Sigmoid colon (tissue), 7 donors: Measurements from ENCODE around the gene ANTXRL. TPM values are rescaled to one million over a fixed set of nuclear protein-coding genes. Genes with fewer than 3 reads are reported as not detected.

Source experiments
- DNase-seq: peaks from one replicate; pipeline ENCODE4 v3.0.0-alpha.2; 2019
- H3K27ac ChIP-seq, 4 donors: fragments of 200-600 bp; sonication (generic); one replicate each; pipeline ENCODE4 v1.5.1; 2016 to 2019; ENCODE audit warnings: mild to moderate bottlenecking in 1 of 4
- H3K27me3 ChIP-seq, 3 donors: fragments of 200-600 bp; sonication (generic); one replicate each; pipeline ENCODE4 v1.5.1; 2019; ENCODE audit warnings: mild to moderate bottlenecking in 1 of 3
- H3K36me3 ChIP-seq, 4 donors: fragments of 200-600 bp; sonication (generic); one replicate each; pipeline ENCODE4 v1.5.1; 2016 to 2019
- H3K4me1 ChIP-seq, 4 donors: fragments of 200-600 bp; sonication (generic); one replicate each; pipeline ENCODE4 v1.5.1; 2017 to 2019
- H3K4me3 ChIP-seq, 4 donors: fragments of 200-600 bp; sonication (generic); one replicate each; pipeline ENCODE4 v1.5.1; 2017 to 2019; ENCODE audit warnings: mild to moderate bottlenecking in 2 of 4, moderate library complexity in 1 of 4
- H3K9me3 ChIP-seq, 4 donors: fragments of 200-600 bp in 3 of 4; sonication (generic) in 3 of 4; one replicate each; pipeline versions ENCODE4 v1.5.1 to v1.6.1; 2013 to 2019
- EP300 ChIP-seq, 4 donors: sonication (generic); formaldehyde crosslinking; IDR thresholded peaks; one replicate each; pipeline ENCODE4 v1.6.1; 2017; ENCODE audit warnings: antibody characterized with exemption in 4 of 4
- POLR2A ChIP-seq, 2 donors: fragments of 450-650 bp; IDR thresholded peaks; one replicate each; pipeline ENCODE4 v1.6.1; 2016; ENCODE audit warnings: antibody characterized with exemption in 2 of 2, mild to moderate bottlenecking in 2 of 2, moderate library complexity in 2 of 2
- POLR2AphosphoS5 ChIP-seq, 4 donors: sonication (generic); formaldehyde crosslinking; IDR thresholded peaks; one replicate each; pipeline ENCODE4 v1.6.1; 2017; ENCODE audit warnings: antibody characterized with exemption in 4 of 4
- WGBS, 2 donors: extraction: QIAGEN DNeasy Blood & Tissue Kit; methylation state at CpG; one replicate each; pipeline ENCODE4 v1.1.7; 2013; 5-methylcytosine and 5-hydroxymethylcytosine counted together
- intact Hi-C: fragments of 100-400 bp; cut with DNase I; formaldehyde crosslinking; loops from one replicate; pipeline ENCODE4 v1.15.1; 2023
- polyA plus RNA-seq, 3 donors: library from polyadenylated mRNA; stranded (reverse); fragments of 200-250 nt; gene quantifications; one replicate each; pipeline ENCODE4 v1.2.3, GENCODE V29; 2013
- total RNA-seq, 4 donors: library from RNA; depleted of rRNA; stranded (reverse); fragments of >200 nt; gene quantifications; one replicate each; pipeline ENCODE4 v1.1.0, GENCODE V29; 2016
- TF ChIP-seq, protein P1 (sequence below), 4 experiments: fragments of 450-650 bp in 3 of 4; fragments of 200-600 bp in 1 of 4; IDR thresholded peaks; one replicate each; pipeline ENCODE4 v1.5.1; 2016 to 2019; ENCODE audit warnings: antibody characterized with exemption in 4 of 4, mild to moderate bottlenecking in 3 of 4, moderate library complexity in 2 of 4
- donor health status: healthy with polysubstance abuse.
- donor health status: Bipolar disorder and iron deficiency.
- donor health status: healthy.

ANTXRL gene
- total RNA-seq, result not detected
- not detected for polyA plus RNA-seq

- H3K27me3 ChIP-seq, result no peaks in the 10 kb centered on the region
- no peaks in the 10 kb centered on the region for H3K9me3 ChIP-seq
- H3K4me1 ChIP-seq, result peaks cover 0 to 30% (median 17%) of the 10 kb centered on the region in 4 donors
- no peak for TF ChIP-seq EP300 (IDR thresholded peaks at IDR 0.05)
- TF ChIP-seq, protein P1, sequence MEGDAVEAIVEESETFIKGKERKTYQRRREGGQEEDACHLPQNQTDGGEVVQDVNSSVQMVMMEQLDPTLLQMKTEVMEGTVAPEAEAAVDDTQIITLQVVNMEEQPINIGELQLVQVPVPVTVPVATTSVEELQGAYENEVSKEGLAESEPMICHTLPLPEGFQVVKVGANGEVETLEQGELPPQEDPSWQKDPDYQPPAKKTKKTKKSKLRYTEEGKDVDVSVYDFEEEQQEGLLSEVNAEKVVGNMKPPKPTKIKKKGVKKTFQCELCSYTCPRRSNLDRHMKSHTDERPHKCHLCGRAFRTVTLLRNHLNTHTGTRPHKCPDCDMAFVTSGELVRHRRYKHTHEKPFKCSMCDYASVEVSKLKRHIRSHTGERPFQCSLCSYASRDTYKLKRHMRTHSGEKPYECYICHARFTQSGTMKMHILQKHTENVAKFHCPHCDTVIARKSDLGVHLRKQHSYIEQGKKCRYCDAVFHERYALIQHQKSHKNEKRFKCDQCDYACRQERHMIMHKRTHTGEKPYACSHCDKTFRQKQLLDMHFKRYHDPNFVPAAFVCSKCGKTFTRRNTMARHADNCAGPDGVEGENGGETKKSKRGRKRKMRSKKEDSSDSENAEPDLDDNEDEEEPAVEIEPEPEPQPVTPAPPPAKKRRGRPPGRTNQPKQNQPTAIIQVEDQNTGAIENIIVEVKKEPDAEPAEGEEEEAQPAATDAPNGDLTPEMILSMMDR (IDR thresholded peaks at IDR 0.05), result no peak
- no peak for TF ChIP-seq POLR2AphosphoS5 (IDR thresholded peaks at IDR 0.05)
- intact Hi-C loops, result no loop called here
- no peak within 1 kb of the TSS for H3K4me3 ChIP-seq
- no peaks in the 10 kb centered on the region for H3K36me3 ChIP-seq
- no peak within 1 kb of the TSS for H3K27ac ChIP-seq
- peak; percentile 37 for DNase-seq
- 93 to 95% methylated on average over 8 of the region's 8 CpGs for WGBS, 2 donors
Measured at GRCh38 chr10:46286991-46287693, at the start of gene ANTXRL. ANTXRL (plus strand) TSS chr10:46286997; CDS start chr10:46287263, 266 bp downstream.

GRCh38 chr10:46237815-46238510 is 48.8 kb upstream of the ANTXRL start:
- Histone ChIP-seq H3K9me3 (peaks cover 0 to 2% (median 0%) of the 10 kb centered on the region in 4 donors), H3K27me3 (no peaks in the 10 kb centered on the region), H3K4me1 (no peaks in the 10 kb centered on the region), H3K4me3 (no peak overlapping the region), H3K27ac (no peak overlapping the region), H3K36me3 (no peaks in the 10 kb centered on the region)
- intact Hi-C loops, result no loop called here
- no peak for DNase-seq
- WGBS, 2 donors, result 89 to 91% methylated on average over 3 of the region's 3 CpGs
- TF ChIP-seq EP300 (IDR thresholded peaks at IDR 0.05), result no peak
- TF ChIP-seq POLR2AphosphoS5 (IDR thresholded peaks at IDR 0.05), result no peak
- TF ChIP-seq POLR2A (IDR thresholded peaks at IDR 0.05), result no peak
- TF ChIP-seq, protein P1 (IDR thresholded peaks at IDR 0.05), result no peak

DNA sequence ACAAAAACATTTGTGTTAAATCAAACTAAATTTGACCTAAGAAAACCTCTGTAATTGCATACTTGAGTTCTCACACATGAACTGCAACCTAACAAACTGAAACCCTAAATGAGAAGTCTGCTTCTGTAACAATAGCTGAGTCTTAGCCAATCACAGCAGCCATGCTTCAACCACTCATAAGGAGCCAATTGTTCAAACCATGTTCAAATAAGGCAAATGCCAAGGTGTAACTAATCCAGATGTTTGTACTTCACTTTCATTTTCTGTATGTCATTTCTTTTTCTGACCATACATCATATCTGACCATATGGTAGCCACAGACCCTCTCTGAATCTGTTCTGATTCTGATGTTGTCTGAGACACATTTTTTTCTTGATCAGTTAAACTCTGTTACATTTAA is 47.5 kb upstream of the ANTXRL start:
- Histone ChIP-seq H3K4me1 (no peaks in the 10 kb centered on the region), H3K9me3 (peaks cover 0 to 2% (median 0%) of the 10 kb centered on the region in 4 donors), H3K36me3 (no peaks in the 10 kb centered on the region), H3K4me3 (no peak overlapping the region), H3K27me3 (no peaks in the 10 kb centered on the region), H3K27ac (no peak overlapping the region)
- no peak for TF ChIP-seq POLR2A (IDR thresholded peaks at IDR 0.05)
- TF ChIP-seq EP300 (IDR thresholded peaks at IDR 0.05), result no peak
- no peak for TF ChIP-seq POLR2AphosphoS5 (IDR thresholded peaks at IDR 0.05)
- TF ChIP-seq, protein P1 (IDR thresholded peaks at IDR 0.05), result no peak
- DNase-seq, result no peak
- intact Hi-C loops, result no loop called here

- peaks cover 0 to 2% (median 0%) of the 10 kb centered on the region in 4 donors for H3K9me3 ChIP-seq
- no peaks in the 10 kb centered on the region for H3K27me3 ChIP-seq
- no peak for DNase-seq
- no peak overlapping the region for H3K27ac ChIP-seq
- H3K4me1 ChIP-seq, result no peaks in the 10 kb centered on the region
- intact Hi-C loops, result no loop called here
- TF ChIP-seq EP300 (IDR thresholded peaks at IDR 0.05), result no peak
- no peak for TF ChIP-seq POLR2A (IDR thresholded peaks at IDR 0.05)
- TF ChIP-seq, protein P1 (IDR thresholded peaks at IDR 0.05), result no peak
- no peaks in the 10 kb centered on the region for H3K36me3 ChIP-seq
- H3K4me3 ChIP-seq, result no peak overlapping the region
- 82 to 91% methylated on average over 2 of the region's 2 CpGs for WGBS, 2 donors
Measured at GRCh38 chr10:46239993-46240683, 46.7 kb upstream of the ANTXRL start.
